GM12878 (cell line): Measurements from ENCODE around the gene SCT.

Source experiments
- CHD2 ChIP-seq: IDR thresholded peaks from 2 replicates; pipeline ENCODE4 v1.6.1; 2011; ENCODE audit warnings: low read depth, low read length, improper control_type of control experiment, borderline replicate concordance
- TCF12 ChIP-seq: IDR thresholded peaks from 2 replicates; pipeline ENCODE4 v1.6.1; 2011; ENCODE audit warnings: low read depth, mild to moderate bottlenecking, low read length
- WRNIP1 ChIP-seq: IDR thresholded peaks from 2 replicates; pipeline ENCODE4 v1.6.1; 2011; ENCODE audit warnings: low read depth, low read length, improper control_type of control experiment, borderline replicate concordance

GRCh38 chr11:635945-636510 is 9.0 kb upstream of the SCT start:
- TF ChIP-seq WRNIP1 (no peak), CHD2 (no peak), TCF12 (no peak)
